ENCODE data around the gene RPP25. TPM values are rescaled to one million over a fixed set of nuclear protein-coding genes. Genes with fewer than 3 reads are reported as not detected.
A peak's percentile ranks its signal among the peaks of the same experiment; 100 is the strongest.

The RPP25 gene
- polyA plus RNA-seq, 2 of the 4 experiments (the other 2 are of a cell fraction), result 8.8 to 13.7 TPM

DNA sequence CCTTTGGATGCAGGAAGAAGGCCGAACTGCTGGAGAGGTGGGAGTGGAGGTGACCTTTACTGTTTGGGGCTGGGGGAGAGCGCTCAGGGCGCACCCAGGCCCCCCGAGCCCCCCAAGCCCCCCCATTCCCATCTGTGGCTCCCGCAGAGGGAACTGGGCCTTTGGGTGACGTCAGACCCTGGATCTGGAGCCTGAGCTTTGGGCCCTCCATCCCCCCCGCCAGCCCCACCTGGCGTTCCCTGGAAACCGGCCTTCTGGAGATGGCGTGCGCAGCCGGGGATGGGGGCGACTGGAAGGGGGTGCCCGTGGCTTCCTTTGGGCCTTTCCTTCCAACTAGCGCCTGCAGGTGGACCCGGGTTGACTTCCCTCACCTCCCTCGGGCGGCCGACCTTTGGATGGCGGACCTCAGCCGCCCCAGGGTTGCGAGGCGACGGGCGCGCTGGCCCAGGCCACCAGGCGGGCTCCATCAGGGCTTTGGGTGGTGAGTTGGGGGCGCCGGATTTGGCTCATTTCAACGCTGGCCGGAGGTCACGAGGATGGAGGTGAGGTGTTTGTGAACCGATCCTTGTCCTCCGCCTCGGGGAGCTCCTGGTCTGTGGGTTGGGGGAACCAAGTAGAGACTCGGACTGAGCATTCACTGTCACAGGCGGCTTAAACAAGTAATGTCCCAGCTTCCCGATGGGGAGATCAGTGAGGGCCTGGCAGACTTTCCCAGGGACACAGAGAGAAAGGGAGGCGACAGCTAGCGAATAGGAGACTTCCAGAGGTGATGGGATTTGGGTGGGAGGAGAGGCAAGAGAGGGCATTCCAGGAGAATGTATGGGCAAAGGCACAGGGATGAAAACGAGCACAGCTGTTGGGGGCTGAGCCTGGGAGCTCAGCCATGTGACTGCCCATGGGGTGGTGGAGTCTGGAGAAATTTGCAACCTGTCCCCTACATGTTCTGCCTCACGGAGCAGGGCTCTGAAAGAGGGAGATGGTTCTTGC, 39.5 kb upstream of the RPP25 start (continued):
- no peak for TF ChIP-seq RFX5 (IDR thresholded peaks at IDR 0.05)

GRCh38 chr15:74995182-74995778, 38.7 kb upstream of the RPP25 start, which contains the start of gene SCAMP5:
TSS of gene SCAMP5 (plus strand) at chr15:74995563. CDS start at chr15:75011840, 16,277 bp downstream.
- no peak for TF ChIP-seq EP300 (IDR thresholded peaks at IDR 0.05)
- TF ChIP-seq HOXB5 (CRISPR knock-in tag; IDR thresholded peaks at IDR 0.05), result peak; percentile 75; the same call in 1 of the 2 replicates
- peak; percentile 56; the same call in 1 of the 2 replicates for TF ChIP-seq ZSCAN20 (CRISPR knock-in tag; IDR thresholded peaks at IDR 0.05)
- TF ChIP-seq GATA3 (IDR thresholded peaks at IDR 0.05; ENCODE audit: borderline replicate concordance), result peak; percentile 73
- peak; percentile 65 for TF ChIP-seq POLR2A (IDR thresholded peaks at IDR 0.05; ENCODE audit: low read length)
- peak; percentile 98 for TF ChIP-seq CHD2 (IDR thresholded peaks at IDR 0.05; ENCODE audit: low read length, partially characterized antibody)
- TF ChIP-seq, protein P1, sequence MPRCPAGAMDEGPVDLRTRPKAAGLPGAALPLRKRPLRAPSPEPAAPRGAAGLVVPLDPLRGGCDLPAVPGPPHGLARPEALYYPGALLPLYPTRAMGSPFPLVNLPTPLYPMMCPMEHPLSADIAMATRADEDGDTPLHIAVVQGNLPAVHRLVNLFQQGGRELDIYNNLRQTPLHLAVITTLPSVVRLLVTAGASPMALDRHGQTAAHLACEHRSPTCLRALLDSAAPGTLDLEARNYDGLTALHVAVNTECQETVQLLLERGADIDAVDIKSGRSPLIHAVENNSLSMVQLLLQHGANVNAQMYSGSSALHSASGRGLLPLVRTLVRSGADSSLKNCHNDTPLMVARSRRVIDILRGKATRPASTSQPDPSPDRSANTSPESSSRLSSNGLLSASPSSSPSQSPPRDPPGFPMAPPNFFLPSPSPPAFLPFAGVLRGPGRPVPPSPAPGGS (IDR thresholded peaks at IDR 0.05), result 0 out of 3 replicates have a peak, but pooled peaks have one; percentile 34
- peak; percentile 51; the same call in 1 of the 2 replicates for TF ChIP-seq PHF8 (IDR thresholded peaks at IDR 0.05; ENCODE audit: borderline replicate concordance, low read depth)
- TF ChIP-seq EHF (CRISPR knock-in tag; IDR thresholded peaks at IDR 0.05), result no peak
- peak; percentile 99 for TF ChIP-seq REST (IDR thresholded peaks at IDR 0.05)
- TF ChIP-seq HOXA7 (CRISPR knock-in tag; IDR thresholded peaks at IDR 0.05), result no peak
- TF ChIP-seq, protein P2, sequence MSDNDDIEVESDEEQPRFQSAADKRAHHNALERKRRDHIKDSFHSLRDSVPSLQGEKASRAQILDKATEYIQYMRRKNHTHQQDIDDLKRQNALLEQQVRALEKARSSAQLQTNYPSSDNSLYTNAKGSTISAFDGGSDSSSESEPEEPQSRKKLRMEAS (IDR thresholded peaks at IDR 0.05), result peak; percentile 61
- TF ChIP-seq HOXB13 (CRISPR knock-in tag; IDR thresholded peaks at IDR 0.05; ENCODE audit: low read depth), result peak; percentile 44; the same call in 1 of the 2 replicates
- TF ChIP-seq JUN (IDR thresholded peaks at IDR 0.05), result peak in 1 of 2 experiments; percentile 23; a peak in 1 of 5 replicates
- TF ChIP-seq MYC (IDR thresholded peaks at IDR 0.05; ENCODE audit: borderline replicate concordance, low read length), result no peak
- no peak for TF ChIP-seq NR3C1 (IDR thresholded peaks at IDR 0.05)
- peak; percentile 95 for TF ChIP-seq EHMT2 (IDR thresholded peaks at IDR 0.05; ENCODE audit: low read depth)
- TF ChIP-seq FOXS1 (CRISPR knock-in tag; IDR thresholded peaks at IDR 0.05), result peak; percentile 70
- TF ChIP-seq HMGXB4 (CRISPR knock-in tag; IDR thresholded peaks at IDR 0.05; ENCODE audit: borderline replicate concordance), result no peak
- no peak for TF ChIP-seq CBX8 (IDR thresholded peaks at IDR 0.05)
- no peak for TF ChIP-seq TFCP2L1 (CRISPR knock-in tag; IDR thresholded peaks at IDR 0.05)
- peak; percentile 63 for FAIRE-seq
- H3K27ac ChIP-seq, result peak within 1 kb of the TSS; percentile 80 to 89
- H3K4me2 ChIP-seq, result peak within 1 kb of the TSS; percentile 89
- H3K9me3 ChIP-seq, result no peaks in the 10 kb centered on the region
- H3K4me1 ChIP-seq, result peaks cover 7% of the 10 kb centered on the region; the same call in 2 of the 3 replicates
- peak; percentile 95 to 98 for DNase-seq (ENCODE audit: low read depth in 1 of 2, low spot score in 1 of 2)
- ATAC-seq, result peak; percentile 91 to 94
- ChIA-PET CTCF (interaction anchor here (0.8 to 2.8 kb wide), 8 partner anchors 16 to 152 kb away, joined by 3 to 13 read pairs (median 4); partner anchors contain the start of genes PPCDC and RPP25), POLR2A (interaction anchor here (0.6 to 1.8 kb wide), 7 partner anchors 20 to 457 kb away, joined by 3 to 14 read pairs (median 5); partner anchors contain the start of genes MPI, PPCDC and RPP25)
- WGBS (ENCODE audit: missing lambda C conversion rate), result 3% methylated on average over 34 of the region's 58 CpGs
- H3K4me3 ChIP-seq, result peak within 1 kb of the TSS; percentile 73
